ENCODE data around the gene LIN7B. TPM values are rescaled to one million over a fixed set of nuclear protein-coding genes. Genes with fewer than 3 reads are reported as not detected.

LIN7B gene
- total and polyA plus RNA-seq, 9 of the 15 experiments (the other 6 are each of a cell fraction or from before 2014, with no cell fraction given): 0.89 to 15.7 (median 4.0) TPM

- TF ChIP-seq, protein P1, sequence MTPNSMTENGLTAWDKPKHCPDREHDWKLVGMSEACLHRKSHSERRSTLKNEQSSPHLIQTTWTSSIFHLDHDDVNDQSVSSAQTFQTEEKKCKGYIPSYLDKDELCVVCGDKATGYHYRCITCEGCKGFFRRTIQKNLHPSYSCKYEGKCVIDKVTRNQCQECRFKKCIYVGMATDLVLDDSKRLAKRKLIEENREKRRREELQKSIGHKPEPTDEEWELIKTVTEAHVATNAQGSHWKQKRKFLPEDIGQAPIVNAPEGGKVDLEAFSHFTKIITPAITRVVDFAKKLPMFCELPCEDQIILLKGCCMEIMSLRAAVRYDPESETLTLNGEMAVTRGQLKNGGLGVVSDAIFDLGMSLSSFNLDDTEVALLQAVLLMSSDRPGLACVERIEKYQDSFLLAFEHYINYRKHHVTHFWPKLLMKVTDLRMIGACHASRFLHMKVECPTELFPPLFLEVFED (CRISPR knock-in tag; conservative IDR thresholded peaks at IDR 0.05): no peak
- TF ChIP-seq ZNF696 (CRISPR knock-in tag; conservative IDR thresholded peaks at IDR 0.05) (no peak), NR2C1 (IDR thresholded peaks at IDR 0.05) (no peak; the same call in none of the 2 replicates), NR2C1 (tag; IDR thresholded peaks at IDR 0.05) (peak; percentile 33; the same call in 1 of the 2 replicates), RFX5 (IDR thresholded peaks at IDR 0.05; ENCODE audit: low read depth, low read length) (no peak), CREB5 (CRISPR knock-in tag; IDR thresholded peaks at IDR 0.05) (no peak), KDM2B (CRISPR knock-in tag; IDR thresholded peaks at IDR 0.05) (0 out of 2 replicates have a peak, but pooled peaks have one; percentile 33), CTBP1 (IDR thresholded peaks at IDR 0.05; ENCODE audit: borderline replicate concordance) (peak; percentile 34; the same call in 1 of the 2 replicates), EP300 (IDR thresholded peaks at IDR 0.05; ENCODE audit: low read length) (no peak), ZNF778 (CRISPR knock-in tag; IDR thresholded peaks at IDR 0.05) (no peak), NEUROD1 (IDR thresholded peaks at IDR 0.05; ENCODE audit: borderline replicate concordance, low read depth, low read length, partially characterized antibody) (peak; percentile 27), ARNT (IDR thresholded peaks at IDR 0.05) (no peak), ZNF175 (CRISPR knock-in tag; IDR thresholded peaks at IDR 0.05; ENCODE audit: low read depth) (no peak), HDAC8 (tag; IDR thresholded peaks at IDR 0.05) (no peak), ZNF384 (IDR thresholded peaks at IDR 0.05; ENCODE audit: low read depth, low read length) (no peak), SIN3A (IDR thresholded peaks at IDR 0.05; ENCODE audit: borderline replicate concordance in 2 of 2, control insufficient read depth in 1 of 2, low read depth in 2 of 2, low read length in 2 of 2) (0 out of 4 replicates have a peak, but pooled peaks of 1 of the 2 experiments have one; percentile 30), ESRRB (CRISPR knock-in tag; IDR thresholded peaks at IDR 0.05; ENCODE audit: borderline replicate concordance) (peak; percentile 18; the same call in 1 of the 2 replicates), ARHGAP35 (IDR thresholded peaks at IDR 0.05; ENCODE audit: partially characterized antibody) (no peak)
- TF ChIP-seq, protein P2, sequence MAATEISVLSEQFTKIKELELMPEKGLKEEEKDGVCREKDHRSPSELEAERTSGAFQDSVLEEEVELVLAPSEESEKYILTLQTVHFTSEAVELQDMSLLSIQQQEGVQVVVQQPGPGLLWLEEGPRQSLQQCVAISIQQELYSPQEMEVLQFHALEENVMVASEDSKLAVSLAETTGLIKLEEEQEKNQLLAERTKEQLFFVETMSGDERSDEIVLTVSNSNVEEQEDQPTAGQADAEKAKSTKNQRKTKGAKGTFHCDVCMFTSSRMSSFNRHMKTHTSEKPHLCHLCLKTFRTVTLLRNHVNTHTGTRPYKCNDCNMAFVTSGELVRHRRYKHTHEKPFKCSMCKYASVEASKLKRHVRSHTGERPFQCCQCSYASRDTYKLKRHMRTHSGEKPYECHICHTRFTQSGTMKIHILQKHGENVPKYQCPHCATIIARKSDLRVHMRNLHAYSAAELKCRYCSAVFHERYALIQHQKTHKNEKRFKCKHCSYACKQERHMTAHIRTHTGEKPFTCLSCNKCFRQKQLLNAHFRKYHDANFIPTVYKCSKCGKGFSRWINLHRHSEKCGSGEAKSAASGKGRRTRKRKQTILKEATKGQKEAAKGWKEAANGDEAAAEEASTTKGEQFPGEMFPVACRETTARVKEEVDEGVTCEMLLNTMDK (IDR thresholded peaks at IDR 0.05; ENCODE audit: borderline replicate concordance, insufficient read depth, low read depth, low read length, poor library complexity, severe bottlenecking): peak; percentile 6
- TF ChIP-seq, protein P3, sequence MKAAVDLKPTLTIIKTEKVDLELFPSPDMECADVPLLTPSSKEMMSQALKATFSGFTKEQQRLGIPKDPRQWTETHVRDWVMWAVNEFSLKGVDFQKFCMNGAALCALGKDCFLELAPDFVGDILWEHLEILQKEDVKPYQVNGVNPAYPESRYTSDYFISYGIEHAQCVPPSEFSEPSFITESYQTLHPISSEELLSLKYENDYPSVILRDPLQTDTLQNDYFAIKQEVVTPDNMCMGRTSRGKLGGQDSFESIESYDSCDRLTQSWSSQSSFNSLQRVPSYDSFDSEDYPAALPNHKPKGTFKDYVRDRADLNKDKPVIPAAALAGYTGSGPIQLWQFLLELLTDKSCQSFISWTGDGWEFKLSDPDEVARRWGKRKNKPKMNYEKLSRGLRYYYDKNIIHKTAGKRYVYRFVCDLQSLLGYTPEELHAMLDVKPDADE (conservative IDR thresholded peaks at IDR 0.05; ENCODE audit: control insufficient read depth, low read depth, low read length): peak; percentile 51
These were observed 43.5 kb downstream of the LIN7B start, which contains the start of gene TRPM4 (continued) for GRCh38 chr19:49157445-49158224.
